ENCODE measurements around the gene KIR3DL2. TPM values are rescaled to one million over a fixed set of nuclear protein-coding genes. Genes with fewer than 3 reads are reported as not detected.
"Not testable (repeated sequence)": the region's sequence is repeated elsewhere in the genome, so short reads cannot be mapped to it uniquely, and the experiment has no call there.

The KIR3DL2 gene
- total RNA-seq: not detected in 2 replicates

- not testable (repeated sequence) for DNase-seq
Measured at GRCh38 chr19:54850061-54850640, at the start of gene KIR3DL2. KIR3DL2 (plus strand) TSS chr19:54850443; CDS start chr19:54850476, 33 bp downstream.

- no peak for DNase-seq
Measured at GRCh38 chr19:54803410-54803809, 46.8 kb upstream of the KIR3DL2 start, which contains the start of gene KIR2DL4. KIR2DL4 (plus strand) TSS chr19:54803610; CDS start chr19:54803652, 42 bp downstream.

DNA sequence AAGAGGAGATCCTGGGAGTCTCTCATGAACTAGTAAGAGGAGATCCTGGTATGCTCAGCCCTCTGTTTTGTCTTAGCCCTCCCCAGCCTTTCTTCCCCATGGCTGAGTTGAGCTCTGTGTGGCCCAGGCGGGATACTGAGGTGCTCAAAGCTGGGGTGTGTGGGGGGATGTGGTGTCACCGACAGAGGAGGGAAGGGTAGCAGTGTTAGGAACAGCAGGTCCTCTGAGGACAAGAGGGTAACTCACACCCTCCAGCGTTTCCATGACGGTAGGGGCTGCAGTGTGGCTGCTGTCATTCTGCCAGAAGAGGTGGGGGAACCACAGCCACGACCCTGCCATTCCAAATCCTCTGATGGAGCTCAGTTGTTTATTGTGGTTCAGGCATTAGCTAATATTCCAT lies 46.1 kb upstream of the KIR3DL2 start:
- no peak for DNase-seq

GRCh38 chr19:54804571-54804970 lies 45.7 kb upstream of the KIR3DL2 start:
- no peak for DNase-seq

GRCh38 chr19:54805665-54806515 lies 44.4 kb upstream of the KIR3DL2 start:
- no peak for DNase-seq

- DNase-seq: no peak
Measured at GRCh38 chr19:54806516-54806838, 43.8 kb upstream of the KIR3DL2 start.

- DNase-seq: not testable (repeated sequence)
Measured at GRCh38 chr19:54814571-54814970, 35.7 kb upstream of the KIR3DL2 start.

DNA sequence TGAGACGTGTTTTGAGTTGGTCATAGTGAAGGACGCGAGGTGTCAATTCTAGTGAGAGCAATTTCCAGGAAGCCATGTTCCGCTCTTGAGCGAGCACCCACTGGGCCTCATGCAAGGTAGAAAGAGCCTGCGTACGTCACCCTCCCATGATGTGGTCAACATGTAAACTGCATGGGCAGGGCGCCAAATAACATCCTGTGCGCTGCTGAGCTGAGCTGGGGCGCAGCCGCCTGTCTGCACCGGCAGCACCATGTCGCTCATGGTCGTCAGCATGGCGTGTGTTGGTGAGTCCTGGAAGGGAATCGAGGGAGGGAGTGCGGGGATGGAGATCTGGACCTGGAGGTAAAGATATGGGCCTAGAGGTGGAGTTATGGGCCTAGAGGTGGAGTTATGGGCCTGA lies 34.0 kb upstream of the KIR3DL2 start, which contains the start of gene KIR3DL1:
Gene KIR3DL1 (plus strand): TSS at position 218 of the 400 bp plus-strand sequence.
- not testable (repeated sequence) for DNase-seq

- DNase-seq: no peak
Measured at GRCh38 chr19:54817670-54818536, 32.3 kb upstream of the KIR3DL2 start.

- not testable (repeated sequence) for DNase-seq
Measured at GRCh38 chr19:54824416-54824815, 25.8 kb upstream of the KIR3DL2 start.

GRCh38 chr19:54825326-54825725 lies 24.9 kb upstream of the KIR3DL2 start:
- DNase-seq: not testable (repeated sequence)

GRCh38 chr19:54828064-54828463 lies 22.2 kb upstream of the KIR3DL2 start:
- DNase-seq: not testable (repeated sequence)

DNA sequence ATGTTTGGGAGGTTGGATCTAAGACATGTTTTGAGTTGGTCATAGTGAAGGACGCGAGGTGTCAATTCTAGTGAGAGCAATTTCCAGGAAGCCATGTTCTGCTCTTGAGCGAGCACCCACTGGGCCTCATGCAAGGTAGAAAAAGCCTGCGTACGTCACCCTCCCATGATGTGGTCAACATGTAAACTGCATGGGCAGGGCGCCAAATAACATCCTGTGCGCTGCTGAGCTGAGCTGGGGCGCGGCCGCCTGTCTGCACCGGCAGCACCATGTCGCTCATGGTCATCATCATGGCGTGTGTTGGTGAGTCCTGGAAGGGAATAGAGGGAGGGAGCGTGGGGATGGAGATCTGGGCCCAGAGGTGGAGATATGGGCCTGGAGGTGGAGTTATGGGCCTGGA lies 17.7 kb upstream of the KIR3DL2 start, which contains the start of gene KIR2DS4:
Gene KIR2DS4 (plus strand): TSS at position 181 of the 400 bp plus-strand sequence.
- DNase-seq: not testable (repeated sequence)

DNA sequence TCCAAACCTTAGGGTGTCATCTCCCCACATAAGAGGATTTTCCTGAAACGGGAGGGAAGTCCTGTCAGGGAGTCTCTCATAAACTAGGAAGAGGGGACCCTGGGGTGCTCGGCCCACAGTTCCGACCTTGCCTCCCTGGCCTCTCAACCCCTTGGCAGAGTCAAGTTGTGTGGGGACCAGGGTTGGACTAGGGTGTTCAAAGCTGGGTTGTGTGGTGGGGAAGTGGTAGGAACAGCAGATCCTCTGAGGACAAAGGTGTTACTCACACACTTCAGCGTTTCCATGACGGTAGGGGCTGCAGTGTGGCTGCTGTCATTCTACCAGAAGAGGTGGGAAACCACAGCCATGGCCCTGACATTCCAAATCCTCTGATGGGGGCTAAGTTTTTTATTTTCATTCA lies 15.1 kb upstream of the KIR3DL2 start:
- DNase-seq: not testable (repeated sequence)

DNA sequence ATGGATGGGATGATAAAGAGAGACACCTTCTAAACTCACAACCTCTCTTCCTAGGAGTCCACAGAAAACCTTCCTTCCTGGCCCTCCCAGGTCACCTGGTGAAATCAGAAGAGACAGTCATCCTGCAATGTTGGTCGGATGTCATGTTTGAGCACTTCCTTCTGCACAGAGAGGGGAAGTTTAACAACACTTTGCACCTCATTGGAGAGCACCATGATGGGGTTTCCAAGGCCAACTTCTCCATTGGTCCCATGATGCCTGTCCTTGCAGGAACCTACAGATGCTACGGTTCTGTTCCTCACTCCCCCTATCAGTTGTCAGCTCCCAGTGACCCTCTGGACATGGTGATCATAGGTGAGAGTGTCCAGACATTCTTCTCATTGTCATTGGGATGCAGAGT lies 12.7 kb upstream of the KIR3DL2 start:
- not testable (repeated sequence) for DNase-seq

DNA sequence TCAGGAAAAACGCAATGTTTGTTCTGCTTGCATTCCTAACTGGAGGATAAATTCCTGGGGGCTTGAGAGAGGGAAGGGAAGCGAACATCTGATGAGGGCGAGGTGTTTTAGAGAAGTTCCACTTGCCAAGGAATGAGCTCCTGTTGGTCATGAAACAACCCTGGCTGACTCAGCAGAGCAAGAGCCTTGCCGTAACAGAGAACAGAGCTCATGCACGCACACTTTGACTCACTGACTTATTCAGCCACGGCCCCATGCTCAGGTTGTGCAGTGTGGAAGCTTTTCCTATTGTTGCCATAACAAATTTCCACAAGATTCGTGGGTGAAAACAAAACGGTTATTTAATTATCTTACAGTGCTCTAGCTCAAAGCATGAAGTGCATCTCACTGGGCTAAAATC lies 7.1 kb upstream of the KIR3DL2 start:
- DNase-seq: not testable (repeated sequence)

GRCh38 chr19:54850930-54851329 lies 687 bp downstream of the KIR3DL2 start:
- no peak for DNase-seq

DNA sequence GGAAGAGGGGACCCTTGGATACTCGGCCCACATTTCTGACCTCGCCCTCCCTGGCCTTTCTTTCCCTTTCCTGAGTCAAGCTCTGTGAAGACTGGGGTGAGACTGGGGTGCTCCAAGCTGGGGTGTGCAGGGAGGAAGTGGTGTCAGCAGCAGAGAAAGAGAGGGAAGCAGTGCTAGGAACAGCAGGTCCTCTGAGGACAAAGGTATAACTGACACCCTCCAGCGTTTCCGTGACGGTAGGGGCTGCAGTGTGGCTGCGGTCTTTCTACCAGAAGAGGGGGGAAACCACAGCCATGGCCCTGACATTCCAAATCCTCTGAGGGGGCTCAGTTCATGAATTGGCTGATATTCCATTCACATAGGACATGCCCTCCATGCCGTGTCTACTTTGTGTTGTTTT lies 1.1 kb downstream of the KIR3DL2 start:
- no peak for DNase-seq

DNA sequence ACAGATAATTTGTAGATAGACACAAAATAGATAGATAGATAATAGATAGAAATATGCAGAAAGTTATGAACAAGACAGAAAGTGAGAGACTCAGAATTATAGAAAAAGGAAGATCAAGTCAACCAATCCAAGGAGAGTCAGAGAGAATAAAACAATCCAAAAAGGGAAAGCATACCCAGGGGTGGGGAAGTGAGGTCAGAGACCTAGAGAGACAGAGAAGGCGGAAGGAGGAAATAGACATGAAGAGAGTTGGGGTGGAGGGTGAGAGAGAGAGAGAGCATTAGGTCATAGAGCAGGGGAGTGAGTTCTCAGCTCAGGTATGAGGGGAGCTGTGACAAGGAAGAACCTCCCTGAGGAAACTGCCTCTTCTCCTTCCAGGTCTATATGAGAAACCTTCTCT lies 5.0 kb downstream of the KIR3DL2 start:
- not testable (repeated sequence) for DNase-seq

DNA sequence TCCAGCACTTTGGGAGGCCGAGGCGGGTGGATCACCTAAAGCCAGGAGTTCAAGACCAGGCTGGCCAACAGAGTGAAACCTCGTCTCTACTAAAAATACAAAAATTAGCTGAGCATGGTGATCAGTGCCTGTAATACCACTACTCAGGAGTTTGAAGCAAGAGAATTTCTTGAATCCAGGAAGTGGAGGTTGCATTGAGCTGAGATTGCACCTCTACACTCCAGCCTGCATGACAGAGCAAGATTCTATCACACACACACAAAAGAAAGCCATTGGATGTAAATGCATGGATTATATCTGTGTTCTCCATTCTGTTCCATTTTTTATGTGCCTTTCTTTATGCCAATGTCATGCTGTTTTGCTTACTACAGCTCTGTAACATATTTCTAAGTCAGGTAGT lies 8.2 kb downstream of the KIR3DL2 start:
- DNase-seq: not testable (repeated sequence)

GRCh38 chr19:54859421-54859820 lies 9.2 kb downstream of the KIR3DL2 start:
- DNase-seq: not testable (repeated sequence)

- not testable (repeated sequence) for DNase-seq
Measured at GRCh38 chr19:54863459-54863858, 13.2 kb downstream of the KIR3DL2 start.

GRCh38 chr19:54871696-54872095 lies 21.5 kb downstream of the KIR3DL2 start:
- no peak for DNase-seq
